Medulla oblongata (tissue), 1 donor: ENCODE results near the gene PACSIN1.

Experiments used
- DNase-seq: peaks from one replicate; pipeline ENCODE4 v3.0.0-alpha.2; 2015; ENCODE audit errors: extremely low spot score

Gene PACSIN1

DNA sequence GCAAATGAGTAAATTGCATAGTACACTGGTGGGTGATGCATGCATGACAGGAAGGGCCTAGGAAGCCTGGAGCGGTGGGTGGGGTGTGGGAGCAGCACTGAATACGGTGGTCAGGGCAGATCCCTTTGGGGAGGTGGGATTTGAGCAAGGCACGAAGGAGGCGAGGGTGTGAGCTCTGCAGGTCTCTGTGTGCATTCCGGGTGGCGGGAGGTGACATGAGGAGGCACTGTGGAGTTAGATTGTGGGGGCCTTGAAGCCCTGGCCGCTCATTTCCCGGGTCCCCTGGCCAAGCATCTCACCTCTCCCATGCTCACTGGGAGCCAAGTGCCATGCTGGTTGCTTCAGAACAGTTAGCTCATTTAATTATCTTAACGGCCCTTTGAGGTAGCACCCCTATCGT, 96.5 kb downstream of the PACSIN1 start:
- DNase-seq: no peak

DNA sequence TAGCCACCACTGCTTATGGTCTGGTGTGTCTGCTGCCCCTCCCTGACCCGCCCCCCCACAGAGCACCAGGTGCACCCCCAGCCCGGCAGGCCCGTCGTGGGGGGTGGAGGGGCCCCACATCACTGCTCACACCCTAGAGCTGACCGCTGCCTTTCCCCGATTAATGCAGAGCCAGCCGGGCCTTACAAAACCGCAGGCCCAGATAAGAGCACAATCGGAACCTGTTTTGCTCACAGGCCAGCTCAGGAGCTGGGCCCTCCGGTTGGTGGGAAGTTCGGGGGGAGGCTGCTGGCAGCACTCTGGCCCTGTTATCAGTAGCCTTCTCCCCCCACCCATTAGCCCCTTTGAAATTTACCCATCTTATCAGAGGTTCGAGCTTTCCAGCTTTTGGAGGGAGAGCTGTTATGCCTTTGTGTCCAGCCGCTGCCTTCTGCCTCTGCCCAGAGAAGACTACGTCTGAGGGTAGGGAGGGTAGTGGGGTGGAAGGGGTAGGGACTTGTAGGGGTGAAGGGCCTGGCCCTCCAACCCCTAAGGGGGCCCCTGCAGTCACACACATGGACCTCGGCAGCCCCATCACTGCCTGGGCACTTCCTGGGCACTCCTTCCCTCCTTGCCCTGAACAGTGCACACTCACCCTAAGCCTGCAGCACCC, 97.1 kb downstream of the PACSIN1 start:
- DNase-seq: no peak

DNA sequence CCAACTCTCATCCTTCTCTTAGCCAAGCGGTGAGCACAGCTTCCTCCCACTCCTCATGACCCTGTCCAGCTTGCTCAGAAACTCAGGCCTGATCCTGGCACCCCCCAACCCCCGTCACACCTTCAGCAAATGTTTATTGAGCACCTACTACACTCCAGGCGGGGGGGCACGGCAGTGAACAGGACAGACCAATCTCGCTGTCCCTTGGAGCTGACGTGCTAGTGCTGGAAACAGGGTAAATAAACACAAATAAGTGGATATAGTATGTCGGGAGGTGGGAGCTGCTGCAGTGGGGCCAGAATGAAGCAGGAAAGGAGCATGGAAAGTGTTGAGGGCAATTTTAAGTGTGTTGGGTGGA, 97.6 kb downstream of the PACSIN1 start:
- DNase-seq: no peak

DNA sequence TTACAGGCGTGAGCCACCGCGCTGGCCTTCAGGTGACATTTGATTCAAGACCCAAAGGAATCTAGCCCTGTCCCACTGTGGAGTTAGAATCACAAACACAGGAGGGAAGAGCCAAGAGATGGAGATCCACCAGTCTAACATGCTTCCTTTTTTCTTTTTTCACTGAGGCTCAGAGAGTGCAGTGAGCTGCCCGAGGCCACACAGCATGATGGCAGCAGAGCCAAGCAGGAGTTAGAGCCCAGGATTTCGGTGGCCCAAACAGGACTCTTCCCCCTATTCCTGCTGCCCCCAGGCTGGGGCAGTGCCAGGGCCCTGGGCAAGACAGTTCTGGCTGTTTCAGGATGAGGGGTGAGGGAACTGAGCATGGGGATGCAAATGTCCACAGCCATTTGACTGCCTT, 98.3 kb downstream of the PACSIN1 start:
- DNase-seq: no peak

GRCh38 chr6:34565722-34566137, 99.9 kb downstream of the PACSIN1 start:
- no peak for DNase-seq

- no peak for DNase-seq
Observed at GRCh38 chr6:34566830-34567546, 101.1 kb downstream of the PACSIN1 start.

DNA sequence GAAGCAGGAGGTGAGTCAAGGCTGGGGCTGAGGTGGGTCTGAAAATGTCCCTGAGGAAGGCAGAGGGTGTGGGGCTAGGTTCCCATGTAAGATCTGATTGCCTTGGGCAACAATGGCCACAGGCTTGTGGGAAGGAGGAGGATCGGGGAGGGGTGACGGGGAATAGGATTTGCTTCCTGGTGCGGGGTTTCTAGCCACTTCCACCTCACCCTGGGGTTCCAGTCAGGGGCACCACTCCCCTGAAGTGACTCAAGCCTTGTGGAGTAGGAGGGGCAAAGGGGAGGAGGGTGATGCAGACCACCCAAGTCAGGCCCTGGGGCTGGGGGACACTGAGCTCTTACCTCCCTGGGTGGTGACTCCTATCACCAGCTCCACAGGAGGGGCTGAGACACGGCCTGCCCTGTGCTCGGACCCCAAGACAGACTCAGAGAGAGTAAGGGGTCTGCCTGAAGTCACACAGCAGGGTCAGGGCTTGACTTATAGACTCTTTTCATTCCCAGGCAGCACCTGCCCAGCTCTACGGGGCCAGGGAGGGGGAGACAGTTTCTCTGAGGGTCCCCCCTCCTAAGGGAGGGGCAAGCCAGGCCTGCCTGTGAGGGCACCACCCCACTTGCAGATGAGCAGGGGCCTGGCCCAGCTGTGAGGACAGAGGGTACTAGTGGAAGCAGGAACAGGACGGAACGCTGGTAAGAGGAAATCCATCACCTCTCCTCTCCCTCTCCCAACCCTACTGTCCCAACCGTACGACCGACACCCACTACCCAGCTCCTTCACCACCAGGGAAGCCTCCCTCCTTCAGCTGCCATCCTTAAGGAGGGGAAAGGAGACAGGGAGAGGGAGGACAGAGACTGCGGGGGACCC, 102.7 kb downstream of the PACSIN1 start:
- DNase-seq: no peak

- DNase-seq: no peak
Observed at GRCh38 chr6:34569361-34569973, 103.6 kb downstream of the PACSIN1 start.

DNA sequence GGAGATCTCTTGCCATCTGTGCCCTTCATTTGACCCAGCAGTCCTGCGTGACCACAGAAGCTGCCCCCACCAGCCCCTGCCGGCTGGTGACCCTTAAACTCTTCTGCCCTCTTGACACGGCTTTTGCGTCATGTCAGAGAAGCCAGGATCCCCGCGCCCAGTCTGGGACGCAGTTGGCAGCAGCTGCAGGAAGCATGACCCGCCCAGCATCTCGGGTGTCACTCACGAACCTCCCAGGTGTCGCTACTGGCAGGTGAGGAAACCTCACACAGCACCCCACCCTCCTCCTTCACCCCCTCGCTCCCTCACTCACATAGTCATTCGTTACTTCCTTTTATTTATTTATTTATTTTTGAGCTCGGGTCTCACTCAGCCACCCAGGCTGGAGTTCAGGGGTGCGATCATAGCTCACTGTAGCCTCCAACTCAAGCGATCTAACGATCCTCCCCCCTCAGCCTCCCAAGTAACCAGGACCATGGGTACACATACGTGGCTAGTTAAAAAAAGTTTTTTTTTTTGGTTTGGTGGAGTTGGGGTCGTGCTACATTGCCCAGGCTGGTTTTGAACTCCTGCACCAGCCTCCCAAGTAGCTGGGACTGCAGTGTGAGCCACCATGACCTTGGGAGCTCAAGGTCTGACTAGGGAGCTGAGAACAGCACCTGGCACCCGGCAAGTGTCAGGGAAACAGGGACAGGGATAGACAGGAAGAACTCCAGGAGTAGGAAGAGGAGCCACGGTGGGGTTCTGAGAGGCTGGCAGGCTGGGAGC, 104.4 kb downstream of the PACSIN1 start:
- no peak for DNase-seq

GRCh38 chr6:34571388-34571787, 105.5 kb downstream of the PACSIN1 start:
- DNase-seq: no peak

GRCh38 chr6:34572021-34572420, 106.1 kb downstream of the PACSIN1 start:
- DNase-seq: no peak

- DNase-seq: no peak
Observed at GRCh38 chr6:34572585-34572984, 106.7 kb downstream of the PACSIN1 start.

DNA sequence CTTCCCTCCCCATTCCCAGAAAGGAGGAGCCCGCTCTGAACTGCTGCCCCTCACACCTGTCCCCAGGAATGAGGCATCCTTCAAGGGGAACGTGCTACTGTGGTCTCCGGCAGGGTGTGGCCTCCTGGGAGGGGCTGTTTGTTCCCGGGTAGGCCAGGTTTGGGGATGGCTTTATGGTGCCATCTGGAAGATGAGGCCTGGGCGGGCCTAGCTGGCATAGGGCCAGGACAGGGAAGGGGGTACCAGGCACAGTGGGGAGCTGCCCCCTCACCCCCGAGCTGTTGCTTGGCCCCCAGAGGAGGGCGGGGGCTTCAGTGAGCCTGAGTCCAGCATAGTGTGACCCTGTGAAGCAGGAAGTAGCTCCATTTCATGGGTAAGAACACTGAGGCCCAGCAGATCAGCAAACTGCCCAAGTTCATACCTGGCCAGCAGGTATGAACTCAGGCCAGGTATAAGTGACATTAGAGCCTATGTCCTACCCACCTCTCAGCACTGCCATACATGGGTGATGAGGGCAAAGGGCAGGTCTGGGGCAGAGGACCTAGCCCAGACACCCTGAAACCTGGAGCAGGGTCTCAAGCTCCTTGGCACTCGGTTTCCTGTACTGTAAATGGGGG, 107.8 kb downstream of the PACSIN1 start:
- no peak for DNase-seq

DNA sequence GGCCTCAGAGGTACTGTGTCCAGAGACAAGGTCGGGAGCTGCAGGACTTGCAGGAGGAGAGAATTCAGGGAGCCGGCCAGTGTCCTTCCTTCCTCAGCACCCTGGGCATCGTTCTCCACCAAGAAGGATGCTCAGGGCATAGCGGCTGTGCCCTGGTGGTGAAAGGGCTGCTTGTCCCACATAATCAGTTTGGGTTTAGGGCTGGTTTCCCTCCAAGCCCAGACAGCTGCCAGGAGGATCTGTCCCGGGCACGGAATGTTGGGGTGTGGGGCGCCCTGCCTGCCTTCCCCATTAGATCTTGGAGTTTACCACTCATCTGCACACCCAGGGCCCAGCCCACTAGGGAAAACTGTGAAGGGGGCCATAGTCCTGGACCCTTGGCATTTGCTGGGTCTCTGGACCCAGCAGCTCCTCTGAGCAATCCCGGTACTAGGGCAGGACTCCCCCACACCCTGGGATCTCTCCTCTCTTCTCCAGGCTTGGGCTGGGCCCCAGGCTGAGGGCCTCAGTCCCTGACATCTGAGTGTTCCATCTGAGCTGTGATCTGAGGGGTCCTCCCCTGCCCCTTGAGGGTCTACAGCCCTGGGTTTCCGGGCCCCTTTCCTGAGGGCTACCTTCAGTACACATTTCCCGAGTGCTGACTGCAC, 108.9 kb downstream of the PACSIN1 start:
- no peak for DNase-seq

DNA sequence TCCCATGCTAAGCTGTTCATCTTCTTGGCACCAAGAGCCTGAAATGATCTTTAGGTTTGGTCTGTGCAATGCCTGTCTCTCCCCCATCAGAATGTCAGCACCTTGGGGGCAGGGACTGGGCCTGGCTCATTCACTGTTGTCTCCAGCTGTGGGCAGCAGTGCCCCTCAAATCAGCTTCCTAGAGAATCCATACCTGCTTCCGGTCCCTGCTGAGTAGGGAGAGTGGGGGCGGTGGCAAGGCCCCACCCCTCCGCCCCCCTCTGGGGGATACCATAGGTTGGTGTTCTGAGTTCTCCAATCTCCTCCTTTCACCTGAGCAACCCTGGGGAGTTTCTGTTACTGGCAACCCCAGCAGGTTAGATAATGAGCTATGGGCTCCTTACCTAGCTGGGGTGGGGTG, 109.5 kb downstream of the PACSIN1 start:
- DNase-seq: no peak

- DNase-seq: no peak
Observed at GRCh38 chr6:34576286-34576955, 110.5 kb downstream of the PACSIN1 start.

- no peak for DNase-seq
Observed at GRCh38 chr6:34578445-34579262, 112.8 kb downstream of the PACSIN1 start.

- peak; percentile 24 for DNase-seq
Observed at GRCh38 chr6:34580707-34581560, 115.1 kb downstream of the PACSIN1 start.
